Hepatocyte (in vitro differentiated cells): Measurements from ENCODE around the gene PEAK1. TPM values are rescaled to one million over a fixed set of nuclear protein-coding genes. Genes with fewer than 3 reads are reported as not detected.

ENCODE experiments used
- DNase-seq: peaks from one replicate; pipeline ENCODE4 v3.0.0-alpha.2; 2016; ENCODE audit warnings: low spot score
- H2AFZ ChIP-seq: fragments of 200-600 bp; sonication (generic); 2 replicates; pipeline ENCODE4 v1.6.0; 2016; ENCODE audit warnings: antibody characterized with exemption, mild to moderate bottlenecking
- H3K27ac ChIP-seq: fragments of 200-600 bp; sonication (generic); 2 replicates; pipeline ENCODE4 v1.5.1; 2016; ENCODE audit warnings: mild to moderate bottlenecking
- H3K27me3 ChIP-seq: fragments of 200-600 bp; sonication (generic); 2 replicates; pipeline ENCODE4 v1.6.1; 2016
- H3K36me3 ChIP-seq: fragments of 200-600 bp; sonication (generic); replicated peaks from 2 replicates; pipeline ENCODE4 v1.5.1; 2016; ENCODE audit warnings: low read depth; ENCODE audit not compliant: insufficient read depth
- H3K4me1 ChIP-seq: fragments of 200-600 bp; sonication (generic); 2 replicates; pipeline ENCODE4 v1.5.1; 2016; ENCODE audit warnings: mild to moderate bottlenecking, moderate library complexity; ENCODE audit not compliant: insufficient read depth
- H3K4me2 ChIP-seq: fragments of 200-600 bp; sonication (generic); 2 replicates; pipeline ENCODE4 v1.6.0; 2016
- H3K4me3 ChIP-seq: fragments of 200-600 bp; sonication (generic); 2 replicates; pipeline ENCODE4 v1.5.1; 2016; ENCODE audit warnings: mild to moderate bottlenecking
- H3K79me2 ChIP-seq: fragments of 200-600 bp; sonication (generic); 2 replicates; pipeline ENCODE4 v1.6.0; 2017; ENCODE audit warnings: mild to moderate bottlenecking
- H3K9me2 ChIP-seq: fragments of 200-600 bp; sonication (generic); replicated peaks from 2 replicates; pipeline ENCODE4 v1.6.0; 2017; ENCODE audit warnings: mild to moderate bottlenecking; ENCODE audit not compliant: insufficient read depth
- H3K9me3 ChIP-seq: fragments of 200-600 bp; sonication (generic); 2 replicates; pipeline ENCODE4 v1.5.1; 2016; ENCODE audit warnings: low read depth, mild to moderate bottlenecking
- H4K20me1 ChIP-seq: fragments of 200-600 bp; sonication (generic); 2 replicates; pipeline ENCODE4 v1.6.0; 2016; ENCODE audit warnings: mild to moderate bottlenecking; ENCODE audit not compliant: insufficient read depth, poor library complexity, severe bottlenecking
- EZH2 ChIP-seq: fragments of 200-600 bp; sonication (generic); IDR thresholded peaks from 2 replicates; pipeline ENCODE4 v1.6.1; 2016; ENCODE audit warnings: antibody characterized with exemption, mild to moderate bottlenecking, borderline replicate concordance
- EZH2phosphoT487 ChIP-seq: fragments of 200-600 bp; sonication (generic); IDR thresholded peaks from one replicate; pipeline ENCODE4 v1.6.1; 2018; ENCODE audit warnings: antibody characterized with exemption, mild to moderate bottlenecking, low read depth, moderate library complexity; ENCODE audit not compliant: unreplicated experiment, severe bottlenecking
- WGBS: methylation state at CpG from one replicate; pipeline ENCODE4 v1.1.6; 2016; ENCODE audit warnings: low lambda C conversion rate; ENCODE audit errors: missing lambda C conversion rate; 5-methylcytosine and 5-hydroxymethylcytosine counted together
- polyA plus RNA-seq: library from polyadenylated mRNA; unstranded; fragments of >200 nt; fragmentation: Nextera tagmentation; extraction: Ambion mirVana; gene quantifications from 2 replicates; pipeline ENCODE4 v1.2.1, GENCODE V29; 2016
- total RNA-seq: library from RNA; depleted of rRNA; stranded (reverse); fragments of >200 nt; gene quantifications from 2 replicates; pipeline ENCODE4 v1.2.3, GENCODE V29; 2014
- TF ChIP-seq, protein P1 (sequence below): fragments of 200-600 bp; sonication (generic); IDR thresholded peaks from 2 replicates; pipeline ENCODE4 v1.5.1; 2016; ENCODE audit warnings: antibody characterized with exemption, mild to moderate bottlenecking; ENCODE audit not compliant: poor library complexity

PEAK1 gene
- total and polyA plus RNA-seq, 2 experiments from 2014 or later, result 8.1 to 27.1 TPM

- peaks cover 99% of the 10 kb centered on the region for H3K79me2 ChIP-seq
- H3K4me1 ChIP-seq, result no peaks in the 10 kb centered on the region
- peaks cover 26% of the 10 kb centered on the region for H4K20me1 ChIP-seq
- no peaks in the 10 kb centered on the region for H3K9me2 ChIP-seq
- no peak for TF ChIP-seq EZH2
- TF ChIP-seq EZH2phosphoT487, result no peak
- TF ChIP-seq, protein P1, sequence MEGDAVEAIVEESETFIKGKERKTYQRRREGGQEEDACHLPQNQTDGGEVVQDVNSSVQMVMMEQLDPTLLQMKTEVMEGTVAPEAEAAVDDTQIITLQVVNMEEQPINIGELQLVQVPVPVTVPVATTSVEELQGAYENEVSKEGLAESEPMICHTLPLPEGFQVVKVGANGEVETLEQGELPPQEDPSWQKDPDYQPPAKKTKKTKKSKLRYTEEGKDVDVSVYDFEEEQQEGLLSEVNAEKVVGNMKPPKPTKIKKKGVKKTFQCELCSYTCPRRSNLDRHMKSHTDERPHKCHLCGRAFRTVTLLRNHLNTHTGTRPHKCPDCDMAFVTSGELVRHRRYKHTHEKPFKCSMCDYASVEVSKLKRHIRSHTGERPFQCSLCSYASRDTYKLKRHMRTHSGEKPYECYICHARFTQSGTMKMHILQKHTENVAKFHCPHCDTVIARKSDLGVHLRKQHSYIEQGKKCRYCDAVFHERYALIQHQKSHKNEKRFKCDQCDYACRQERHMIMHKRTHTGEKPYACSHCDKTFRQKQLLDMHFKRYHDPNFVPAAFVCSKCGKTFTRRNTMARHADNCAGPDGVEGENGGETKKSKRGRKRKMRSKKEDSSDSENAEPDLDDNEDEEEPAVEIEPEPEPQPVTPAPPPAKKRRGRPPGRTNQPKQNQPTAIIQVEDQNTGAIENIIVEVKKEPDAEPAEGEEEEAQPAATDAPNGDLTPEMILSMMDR, result no peak
- H3K4me3 ChIP-seq, result no peak overlapping the region
- H3K27ac ChIP-seq, result no peak overlapping the region
- no peak overlapping the region for H2AFZ ChIP-seq
- no peaks in the 10 kb centered on the region for H3K27me3 ChIP-seq
- DNase-seq, result no peak
- no peaks in the 10 kb centered on the region for H3K36me3 ChIP-seq
- peaks cover 17% of the 10 kb centered on the region for H3K9me3 ChIP-seq
- H3K4me2 ChIP-seq, result no peak overlapping the region
Observed at GRCh38 chr15:77393471-77393840, 26.4 kb downstream of the PEAK1 start.

DNA sequence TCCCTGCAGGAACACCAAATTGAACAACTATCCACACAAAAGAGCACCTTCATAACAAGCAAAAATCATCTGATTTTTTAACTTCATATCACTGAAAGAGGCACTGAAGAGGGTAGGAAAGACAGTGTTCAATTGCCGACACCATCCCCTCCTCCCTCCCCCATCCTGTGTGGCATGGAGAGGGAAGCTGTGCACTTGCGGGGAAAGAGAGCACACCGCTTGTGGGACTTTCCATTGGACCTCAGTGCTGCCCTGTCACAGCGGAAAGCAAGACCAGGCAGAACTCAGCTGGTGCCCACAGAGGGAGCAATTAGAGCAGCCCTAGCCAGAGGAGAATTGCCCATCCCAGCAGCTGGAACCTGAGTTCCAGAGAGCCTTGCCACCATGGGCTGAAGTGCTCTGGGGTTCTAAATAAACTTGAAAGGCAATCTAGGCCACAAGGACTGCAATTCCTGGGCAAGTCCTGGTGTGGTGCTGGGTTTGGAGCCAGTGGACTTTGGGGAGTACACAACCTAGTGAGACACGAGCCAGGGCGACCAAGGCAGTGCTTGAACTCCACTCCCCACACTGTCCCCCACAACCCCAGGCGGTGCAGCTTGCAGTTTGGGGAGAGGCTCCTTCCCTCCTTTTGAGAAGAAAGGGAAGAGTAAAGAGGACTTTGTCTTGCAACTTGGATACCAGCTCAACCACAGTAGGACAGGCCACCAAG, 27.0 kb downstream of the PEAK1 start:
- H2AFZ ChIP-seq, result no peak overlapping the region
- H3K79me2 ChIP-seq, result peaks cover 99% of the 10 kb centered on the region

GRCh38 chr15:77391372-77391951, 28.4 kb downstream of the PEAK1 start:
- Histone ChIP-seq H4K20me1 (peaks cover 42% of the 10 kb centered on the region), H3K4me2 (no peak overlapping the region), H3K9me2 (no peaks in the 10 kb centered on the region), H3K4me1 (no peaks in the 10 kb centered on the region), H3K4me3 (no peak overlapping the region), H3K9me3 (peaks cover 17% of the 10 kb centered on the region), H2AFZ (no peak overlapping the region), H3K27me3 (no peaks in the 10 kb centered on the region), H3K79me2 (peaks cover 99% of the 10 kb centered on the region), H3K36me3 (no peaks in the 10 kb centered on the region), H3K27ac (no peak overlapping the region)
- DNase-seq, result no peak
- 93% methylated on average over 3 of the region's 3 CpGs for WGBS
- TF ChIP-seq, protein P1, result no peak
- TF ChIP-seq EZH2, result no peak
- TF ChIP-seq EZH2phosphoT487, result no peak

More for the DNA sequence above, 27.0 kb downstream of the PEAK1 start:
- DNase-seq, result no peak
- TF ChIP-seq EZH2phosphoT487, result no peak
- TF ChIP-seq EZH2, result no peak
- TF ChIP-seq, protein P1, result no peak
- Histone ChIP-seq H3K4me3 (no peak overlapping the region), H3K9me3 (peaks cover 17% of the 10 kb centered on the region), H3K4me1 (no peaks in the 10 kb centered on the region), H3K9me2 (no peaks in the 10 kb centered on the region), H3K27ac (no peak overlapping the region), H3K27me3 (no peaks in the 10 kb centered on the region), H4K20me1 (peaks cover 29% of the 10 kb centered on the region), H3K4me2 (no peak overlapping the region), H3K36me3 (no peaks in the 10 kb centered on the region)
- 93% methylated on average over 7 of the region's 7 CpGs for WGBS
